ENCODE measurements around the gene PLCB3.

Gene PLCB3

GRCh38 chr11:64250415-64251015, 815 bp upstream of the PLCB3 start:
- DNase-seq (ENCODE audit: low read depth), result no peak

GRCh38 chr11:64251753-64252002, 348 bp downstream of the PLCB3 start:
- no peak for DNase-seq (ENCODE audit: low read depth)

GRCh38 chr11:64252003-64252872, 908 bp downstream of the PLCB3 start:
- no peak for DNase-seq (ENCODE audit: low read depth)

- DNase-seq (ENCODE audit: low read depth), result no peak
These were observed 1.7 kb downstream of the PLCB3 start for GRCh38 chr11:64253043-64253442.

- no peak for DNase-seq (ENCODE audit: low read depth)
These were observed 2.2 kb downstream of the PLCB3 start for GRCh38 chr11:64253481-64253880.

- DNase-seq (ENCODE audit: low read depth), result no peak
These were observed 3.0 kb downstream of the PLCB3 start for GRCh38 chr11:64254326-64254725.

- no peak for DNase-seq (ENCODE audit: low read depth)
These were observed 4.1 kb downstream of the PLCB3 start for GRCh38 chr11:64255135-64256128.

GRCh38 chr11:64256300-64256699, 5.0 kb downstream of the PLCB3 start:
- no peak for DNase-seq (ENCODE audit: low read depth)

- DNase-seq (ENCODE audit: low read depth), result no peak
These were observed 7.0 kb downstream of the PLCB3 start for GRCh38 chr11:64258356-64258755.

- DNase-seq (ENCODE audit: low read depth), result no peak
These were observed 7.7 kb downstream of the PLCB3 start for GRCh38 chr11:64258946-64259532.

- no peak for DNase-seq (ENCODE audit: low read depth)
These were observed 8.3 kb downstream of the PLCB3 start for GRCh38 chr11:64259533-64260067.

GRCh38 chr11:64260147-64260708, 8.9 kb downstream of the PLCB3 start:
- DNase-seq (ENCODE audit: low read depth), result no peak

GRCh38 chr11:64261556-64262080, 10.3 kb downstream of the PLCB3 start:
- no peak for DNase-seq (ENCODE audit: low read depth)

- no peak for DNase-seq (ENCODE audit: low read depth)
These were observed 11.1 kb downstream of the PLCB3 start for GRCh38 chr11:64262271-64263002.

GRCh38 chr11:64263021-64263946, 12.0 kb downstream of the PLCB3 start:
- no peak for DNase-seq (ENCODE audit: low read depth)

- no peak for DNase-seq (ENCODE audit: low read depth)
These were observed 12.6 kb downstream of the PLCB3 start for GRCh38 chr11:64263947-64264317.

- no peak for DNase-seq (ENCODE audit: low read depth)
These were observed 13.1 kb downstream of the PLCB3 start for GRCh38 chr11:64264371-64264852.

- DNase-seq (ENCODE audit: low read depth), result no peak
These were observed 14.1 kb downstream of the PLCB3 start for GRCh38 chr11:64265176-64266160.

Measured in GM04503 (cell line).